ENCODE measurements around the gene RHOF.

The RHOF gene

GRCh38 chr12:121816925-121817647 is 23.6 kb upstream of the RHOF start:
- H3K4me3 ChIP-seq = no peak overlapping the region
- no peak overlapping the region for H3K27ac ChIP-seq
- H3K9me3 ChIP-seq = no peaks in the 10 kb centered on the region
- TF ChIP-seq CTCF (IDR thresholded peaks at IDR 0.05) = no peak
- H3K4me1 ChIP-seq = peaks cover 0 to 20% (median 19%) of the 10 kb centered on the region in 4 donors
- peaks cover 75 to 88% (median 77%) of the 10 kb centered on the region in 3 donors for H3K36me3 ChIP-seq
- DNase-seq = no peak
- no peaks in the 10 kb centered on the region for H3K27me3 ChIP-seq
- intact Hi-C loops (cut with DNase I; ENCODE audit: low total_unique reads) = no loop called here

GRCh38 chr12:121815263-121815662 is 21.8 kb upstream of the RHOF start:
- H3K4me3 ChIP-seq = no peak overlapping the region
- H3K27me3 ChIP-seq = no peaks in the 10 kb centered on the region
- H3K4me1 ChIP-seq = peaks cover 0 to 37% (median 34%) of the 10 kb centered on the region in 4 donors
- H3K27ac ChIP-seq = no peak overlapping the region
- TF ChIP-seq CTCF (IDR thresholded peaks at IDR 0.05) = no peak
- DNase-seq = no peak
- H3K36me3 ChIP-seq = peaks cover 68 to 78% (median 70%) of the 10 kb centered on the region in 3 donors
- H3K9me3 ChIP-seq = no peaks in the 10 kb centered on the region
- intact Hi-C loops (cut with DNase I; ENCODE audit: low total_unique reads) = no loop called here

GRCh38 chr12:121814429-121815119 is 21.1 kb upstream of the RHOF start:
- H3K27me3 ChIP-seq = no peaks in the 10 kb centered on the region
- TF ChIP-seq CTCF (IDR thresholded peaks at IDR 0.05) = no peak
- H3K4me3 ChIP-seq = no peak overlapping the region
- H3K27ac ChIP-seq = no peak overlapping the region
- intact Hi-C loops (cut with DNase I; ENCODE audit: low total_unique reads) = loop anchor here (5.0 kb wide), 1 partner anchor 73 kb away; the partner anchor contains the start of gene PSMD9
- peaks cover 68 to 78% (median 70%) of the 10 kb centered on the region in 3 donors for H3K36me3 ChIP-seq
- H3K4me1 ChIP-seq = peaks cover 0 to 43% (median 39%) of the 10 kb centered on the region in 4 donors
- H3K9me3 ChIP-seq = no peaks in the 10 kb centered on the region
- DNase-seq = peak in 1 of 2 donors; percentile 67

- no peak for DNase-seq
- H3K9me3 ChIP-seq = no peaks in the 10 kb centered on the region
- TF ChIP-seq CTCF (IDR thresholded peaks at IDR 0.05) = no peak
- H3K27ac ChIP-seq = no peak overlapping the region
- peaks cover 65 to 78% (median 70%) of the 10 kb centered on the region in 3 donors for H3K36me3 ChIP-seq
- intact Hi-C loops (cut with DNase I; ENCODE audit: low total_unique reads) = loop anchor here (5.0 kb wide), 1 partner anchor 73 kb away; the partner anchor contains the start of gene PSMD9
- H3K4me1 ChIP-seq = peaks cover 0 to 43% (median 39%) of the 10 kb centered on the region in 4 donors
- no peak overlapping the region for H3K4me3 ChIP-seq
- no peaks in the 10 kb centered on the region for H3K27me3 ChIP-seq
Measured at GRCh38 chr12:121813951-121814350, 20.5 kb upstream of the RHOF start.

GRCh38 chr12:121812921-121813896 is 19.7 kb upstream of the RHOF start:
- TF ChIP-seq CTCF (IDR thresholded peaks at IDR 0.05) = no peak
- DNase-seq = peak in 1 of 2 donors; percentile 66
- Histone ChIP-seq H3K36me3 (peaks cover 58 to 78% (median 70%) of the 10 kb centered on the region in 3 donors), H3K27ac (peak overlapping the region in 1 of 2 donors; percentile 88), H3K27me3 (no peaks in the 10 kb centered on the region), H3K9me3 (no peaks in the 10 kb centered on the region), H3K4me3 (peak overlapping the region; percentile 57), H3K4me1 (peaks cover 0 to 43% (median 39%) of the 10 kb centered on the region in 4 donors)
- intact Hi-C loops (cut with DNase I; ENCODE audit: low total_unique reads) = loop anchor here (1.0 to 5.0 kb wide), 2 partner anchors 19 to 74 kb away; partner anchors contain the start of gene PSMD9

All from tibial artery (tissue), 4 donors.